GM21576 (cell line): ENCODE data around the gene ZNF414.
"Not testable (repeated sequence)": the region's sequence is repeated elsewhere in the genome, so short reads cannot be mapped to it uniquely, and the experiment has no call there.

Source experiments
- ATAC-seq: cut with Tn5 transposase; IDR thresholded peaks from one replicate; pipeline ENCODE4 v1.9.1; 2021; ENCODE audit warnings: mild to moderate bottlenecking, moderate library complexity; ENCODE audit not compliant: unreplicated experiment

The ZNF414 gene, protein sequence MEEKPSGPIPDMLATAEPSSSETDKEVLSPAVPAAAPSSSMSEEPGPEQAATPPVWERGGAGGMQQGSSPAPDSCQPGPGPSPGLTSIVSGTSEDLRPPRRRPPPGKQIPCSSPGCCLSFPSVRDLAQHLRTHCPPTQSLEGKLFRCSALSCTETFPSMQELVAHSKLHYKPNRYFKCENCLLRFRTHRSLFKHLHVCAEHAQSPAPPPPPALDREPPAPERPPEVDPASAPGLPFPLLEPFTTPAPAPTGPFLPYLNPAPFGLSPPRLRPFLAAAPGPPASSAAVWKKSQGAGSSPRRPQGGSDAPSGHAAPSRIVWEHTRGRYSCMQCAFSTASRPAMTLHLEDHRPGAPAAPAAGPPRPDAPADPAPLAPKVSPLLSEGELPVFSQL

DNA sequence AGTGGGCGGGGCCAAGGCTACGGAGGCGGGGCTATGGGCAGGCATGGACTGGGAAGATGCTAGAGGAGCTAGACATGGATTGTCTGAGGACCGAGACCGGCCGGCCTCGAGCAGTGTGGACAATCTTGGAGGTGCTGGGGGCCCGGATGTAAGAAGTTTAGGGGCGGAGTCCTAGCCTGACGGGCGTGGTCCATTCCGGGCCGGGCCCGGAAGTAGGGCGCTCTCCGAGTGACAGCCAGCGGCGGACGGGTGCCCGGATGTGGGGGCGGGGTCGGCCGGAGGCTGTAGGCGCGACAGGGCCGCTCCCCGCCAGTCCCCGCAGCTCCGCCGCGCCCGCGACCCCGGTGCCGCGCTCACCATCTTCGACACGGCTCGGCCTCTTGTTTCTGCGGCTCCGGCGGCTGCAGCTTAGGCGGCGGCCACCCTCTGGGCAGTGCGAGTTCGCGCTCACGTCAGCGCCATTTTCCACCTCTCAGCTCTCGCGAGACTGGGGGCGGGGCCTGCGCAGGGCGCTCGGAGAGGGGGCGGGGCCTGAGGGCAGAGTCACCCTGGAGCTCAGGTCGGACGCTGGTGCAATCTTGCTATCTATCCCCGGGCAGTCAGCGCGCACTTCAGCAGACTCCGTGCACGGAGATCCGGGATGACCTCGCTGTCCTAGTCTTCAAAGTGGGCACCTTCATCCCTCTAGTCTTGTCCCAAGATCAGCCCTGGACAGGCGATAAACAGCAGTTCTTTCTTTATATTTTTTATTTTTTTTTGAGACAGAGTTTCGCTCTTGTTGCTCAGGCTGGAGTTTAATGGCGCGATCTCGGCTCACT, at the start of gene ZNF414:
Gene ZNF414, minus strand, starts transcription at position 481 of the 818 bp plus-strand sequence. Its CDS starts 121 bp downstream, at position 360.
- ATAC-seq = peak; percentile 85

GRCh38 chr19:8561075-8561764, 47.3 kb upstream of the ZNF414 start:
- no peak for ATAC-seq

GRCh38 chr19:8558325-8558724, 44.4 kb upstream of the ZNF414 start:
- no peak for ATAC-seq

- no peak for ATAC-seq
Observed at GRCh38 chr19:8557642-8558238, 43.8 kb upstream of the ZNF414 start.

DNA sequence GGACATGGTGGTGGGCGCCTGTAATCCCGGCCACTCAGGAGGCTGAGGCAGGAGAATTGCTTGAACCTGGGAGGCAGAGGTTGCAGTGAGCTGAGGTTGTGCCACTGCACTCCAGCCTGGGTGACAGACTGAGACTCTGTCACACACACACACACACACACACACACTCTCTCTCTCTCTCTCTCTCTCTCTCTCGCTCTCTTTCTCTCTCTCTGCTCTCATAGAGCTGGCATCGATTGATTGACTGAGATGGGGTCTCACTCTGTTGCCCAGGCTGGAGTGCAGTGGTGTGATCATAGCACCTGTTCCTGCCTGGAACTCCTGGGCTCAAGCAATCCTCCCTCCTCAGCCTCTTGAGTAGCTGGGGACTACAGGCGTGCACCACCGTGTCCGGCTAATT, 39.8 kb upstream of the ZNF414 start:
- ATAC-seq = not testable (repeated sequence)

DNA sequence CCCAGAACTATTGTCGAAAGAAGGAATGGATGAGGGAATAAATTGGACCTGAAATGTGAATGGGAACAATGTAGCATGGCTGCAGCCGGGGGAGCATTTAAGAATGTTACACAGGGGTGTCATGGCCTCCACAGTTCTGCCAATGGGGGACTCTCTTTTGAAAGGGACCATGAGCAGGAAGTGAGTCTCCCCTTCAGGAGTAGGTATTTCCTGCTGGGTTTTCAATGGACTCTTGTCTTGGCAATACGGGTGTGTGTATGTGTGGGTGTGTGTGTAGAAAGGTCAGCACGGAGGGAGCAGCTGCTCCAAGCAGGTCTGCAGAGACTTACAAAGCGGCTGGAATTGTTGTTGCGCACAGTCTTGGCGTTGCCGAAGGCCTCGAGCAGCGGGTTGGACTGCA, 38.8 kb upstream of the ZNF414 start:
- no peak for ATAC-seq

DNA sequence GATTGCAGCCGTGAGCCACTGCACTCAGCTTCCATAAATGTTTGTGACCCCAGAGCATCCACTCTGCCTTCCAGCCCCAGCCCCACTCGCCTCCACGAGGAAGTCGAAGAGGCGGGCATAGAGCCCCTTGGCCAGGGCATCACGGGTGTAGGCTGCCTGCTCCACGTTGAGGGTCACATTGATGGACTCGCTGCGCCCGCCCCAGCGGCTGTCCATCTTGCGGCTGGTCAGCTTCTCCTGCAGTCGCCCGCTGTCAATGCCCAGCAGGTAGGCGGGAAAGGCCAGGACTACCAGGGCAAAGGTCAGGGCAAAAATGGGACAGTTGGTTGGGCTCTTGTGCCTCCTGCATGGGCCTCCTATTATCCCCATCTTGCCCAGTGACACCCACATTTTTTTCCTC, 36.1 kb upstream of the ZNF414 start:
- no peak for ATAC-seq

- ATAC-seq = no peak
Observed at GRCh38 chr19:8545743-8546142, 31.8 kb upstream of the ZNF414 start.

GRCh38 chr19:8544168-8544567, 30.2 kb upstream of the ZNF414 start:
- ATAC-seq = no peak

DNA sequence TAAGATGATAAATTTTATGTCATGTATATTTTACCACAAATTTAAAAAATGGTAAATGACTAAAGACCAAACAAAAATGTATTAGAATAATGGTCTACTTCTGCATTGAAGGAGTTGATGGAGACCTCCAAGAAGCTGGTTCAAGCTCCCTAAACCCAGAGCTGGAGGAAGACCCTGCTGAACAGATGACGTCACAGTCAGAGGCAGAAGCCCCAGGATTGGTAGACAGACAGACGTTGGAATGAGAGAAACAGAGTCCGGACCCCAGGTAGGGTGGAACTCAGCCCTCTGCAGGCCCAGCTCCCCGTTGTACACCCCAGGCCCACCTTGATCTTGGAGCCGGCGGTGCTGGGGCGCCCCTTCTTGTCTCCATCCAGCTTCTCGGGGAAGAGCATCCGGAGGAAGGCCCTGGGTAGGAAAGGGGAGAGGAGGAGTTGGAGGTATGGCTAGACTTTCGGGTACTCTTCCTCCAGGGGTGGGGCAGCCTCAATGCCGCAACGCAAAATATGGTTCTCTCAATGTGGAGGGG, 25.7 kb upstream of the ZNF414 start:
- ATAC-seq = no peak

- no peak for ATAC-seq
Observed at GRCh38 chr19:8537099-8537498, 23.1 kb upstream of the ZNF414 start.

DNA sequence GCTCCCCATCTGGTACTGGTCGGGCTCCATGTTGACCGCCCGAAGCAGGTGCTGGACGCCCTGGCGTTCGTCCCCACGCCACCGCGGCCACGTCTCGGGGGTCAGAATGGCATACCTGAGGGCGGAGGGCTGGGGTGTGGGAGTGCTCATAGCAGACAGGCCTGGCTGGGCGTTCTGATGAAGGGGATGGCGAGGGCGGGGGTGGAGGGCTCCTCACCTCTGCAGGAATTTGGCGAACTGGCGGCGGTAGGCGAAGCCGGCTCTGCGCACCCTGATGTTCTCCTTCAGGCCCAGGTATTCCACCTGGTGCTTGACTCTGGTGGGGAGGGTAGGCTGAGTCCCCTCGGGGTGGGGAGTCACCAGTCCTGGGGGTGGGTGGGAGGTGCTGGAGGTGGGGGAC, 22.3 kb upstream of the ZNF414 start:
- no peak for ATAC-seq

DNA sequence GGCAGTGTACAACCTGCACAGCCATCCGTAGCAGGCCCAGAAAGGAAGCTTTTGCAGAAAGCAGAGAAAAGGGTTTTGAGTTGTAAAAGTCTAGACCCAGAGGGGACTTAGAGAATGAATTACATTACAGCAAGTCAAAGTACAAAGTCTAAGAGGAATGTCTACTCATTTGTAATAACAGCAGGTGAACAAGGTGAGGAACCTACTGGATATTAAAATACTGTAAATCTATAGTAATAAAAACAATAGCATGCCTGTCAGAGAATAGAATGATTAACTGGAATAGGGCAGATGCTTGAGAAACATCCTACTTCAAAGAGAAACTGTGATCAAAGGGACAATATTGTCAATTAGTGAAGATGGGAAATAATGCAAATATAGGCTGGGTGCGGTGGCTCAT, 18.3 kb upstream of the ZNF414 start:
- ATAC-seq = no peak

GRCh38 chr19:8531470-8531869, 17.5 kb upstream of the ZNF414 start:
- ATAC-seq = no peak

DNA sequence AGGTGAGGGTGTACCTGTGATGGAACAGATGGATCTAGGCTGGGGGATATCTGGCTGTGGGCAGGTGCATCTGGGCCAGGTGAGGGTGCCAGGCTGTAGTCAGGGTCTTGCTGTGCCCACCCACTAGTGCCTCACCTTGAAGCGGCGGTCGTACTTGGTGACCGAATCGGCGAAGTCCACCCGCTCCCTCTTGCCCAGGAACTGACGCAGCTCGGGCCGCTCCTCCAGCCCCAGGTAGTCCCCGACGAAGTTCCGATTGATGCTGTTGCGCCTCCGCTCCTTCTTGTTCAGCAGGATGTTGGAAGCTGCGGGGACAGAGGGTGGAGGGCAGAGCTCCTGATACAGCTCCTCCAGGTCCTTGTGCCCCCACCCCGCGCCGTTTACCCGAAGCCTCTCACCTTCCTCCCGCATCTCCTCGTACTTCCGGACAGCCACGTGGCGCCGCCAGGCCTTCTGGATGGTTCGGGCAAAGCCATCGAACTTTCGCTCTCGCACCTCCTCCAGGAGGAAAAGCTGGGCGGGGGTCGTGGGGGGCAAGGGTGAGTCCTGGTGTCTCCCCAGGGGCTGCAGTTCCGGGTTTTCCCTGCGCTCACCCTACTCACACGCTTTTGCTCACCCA, 16.2 kb upstream of the ZNF414 start:
- no peak for ATAC-seq

DNA sequence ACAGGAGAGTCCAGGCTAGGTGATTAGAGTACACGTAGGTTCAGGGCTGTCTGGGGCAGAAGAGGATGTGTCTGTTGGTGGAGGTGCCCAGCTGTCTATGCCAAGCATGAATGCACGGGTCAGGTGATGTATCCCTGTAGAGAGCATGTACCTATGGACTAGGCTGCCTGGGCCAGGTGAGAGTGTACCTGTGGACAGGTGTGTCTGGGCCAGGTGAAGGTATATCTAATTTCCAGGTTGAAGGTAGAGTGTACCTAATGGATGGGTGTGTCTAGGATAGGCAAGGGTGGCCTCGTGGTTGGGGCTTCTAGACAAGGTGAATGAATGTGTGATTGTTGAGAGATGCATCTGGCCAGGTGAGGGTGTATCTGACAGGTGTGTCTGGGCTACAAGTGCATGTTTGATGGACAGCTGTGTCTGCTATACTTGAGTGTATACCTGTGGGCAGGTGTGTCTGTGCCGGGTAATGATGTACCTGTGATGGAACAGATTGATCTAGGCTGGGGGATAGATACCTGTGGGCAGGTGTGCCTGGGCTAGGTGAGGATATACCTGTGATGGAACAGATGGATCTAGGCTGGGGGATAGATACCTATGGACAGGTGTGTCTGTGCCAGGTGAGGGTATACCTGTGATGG, 15.5 kb upstream of the ZNF414 start:
- no peak for ATAC-seq

GRCh38 chr19:8528500-8528899, 14.5 kb upstream of the ZNF414 start:
- no peak for ATAC-seq

DNA sequence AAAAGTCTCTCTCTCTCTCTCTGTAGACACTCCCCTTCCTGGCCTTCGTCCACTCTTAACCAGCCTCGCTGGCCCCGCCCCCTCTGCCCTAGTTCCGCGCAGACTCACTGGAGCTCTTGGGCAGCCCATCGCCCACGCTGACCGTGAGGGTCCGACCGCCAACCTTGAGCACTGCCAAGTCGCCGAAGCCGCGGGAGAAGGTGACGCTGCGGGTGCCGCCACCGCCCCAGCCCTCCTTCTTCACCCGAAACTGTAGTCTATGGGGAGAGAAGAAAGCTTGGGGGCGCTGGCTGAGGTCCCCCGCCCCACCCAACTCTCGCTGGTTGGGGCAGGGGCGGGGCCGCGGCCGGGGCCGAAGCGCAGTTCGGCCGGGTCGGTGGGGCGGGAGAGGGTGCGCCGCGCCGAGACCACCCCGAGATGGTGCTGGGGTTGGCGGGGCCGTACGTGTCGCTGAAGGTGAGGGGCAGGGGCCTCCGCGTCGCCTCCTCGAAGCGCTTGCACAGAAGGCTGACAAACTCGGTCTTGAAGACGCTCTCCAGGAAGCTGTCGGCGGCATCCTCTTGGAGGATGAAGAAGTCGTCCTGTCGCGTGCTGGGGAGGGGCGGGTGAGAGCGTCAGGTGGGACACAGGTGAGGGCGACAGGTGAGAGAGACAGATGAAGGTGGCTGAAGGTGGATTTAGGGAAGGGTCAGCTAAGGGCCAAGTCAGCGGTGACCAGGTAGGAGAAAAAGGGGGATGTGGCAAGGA, 12.6 kb upstream of the ZNF414 start:
- no peak for ATAC-seq

GRCh38 chr19:8525401-8525684, 11.4 kb upstream of the ZNF414 start:
- no peak for ATAC-seq

DNA sequence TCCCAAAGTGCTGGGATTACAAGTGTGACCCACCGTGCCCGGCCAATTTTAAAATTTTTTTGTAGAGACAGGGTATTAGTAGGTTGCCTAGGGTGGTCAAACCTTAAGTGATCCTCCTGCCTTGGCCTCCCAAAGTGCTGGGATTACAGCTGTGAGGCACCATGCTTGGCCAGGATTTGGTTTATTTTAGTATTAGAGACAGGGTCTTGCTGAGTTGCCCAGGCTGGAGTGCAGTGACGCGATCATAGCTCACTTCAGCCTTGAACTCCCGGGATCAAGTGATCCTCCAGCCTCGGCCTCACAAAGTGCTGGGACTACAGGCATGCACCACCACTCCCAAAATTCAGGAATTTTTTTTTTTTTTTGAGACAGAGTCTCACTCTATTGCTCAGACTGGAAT, 5.4 kb upstream of the ZNF414 start:
- ATAC-seq = no peak
